ENCODE data around the gene TERT.
"Not testable (repeated sequence)": the region's sequence is repeated elsewhere in the genome, so short reads cannot be mapped to it uniquely, and the experiment has no call there.

The TERT gene

DNA sequence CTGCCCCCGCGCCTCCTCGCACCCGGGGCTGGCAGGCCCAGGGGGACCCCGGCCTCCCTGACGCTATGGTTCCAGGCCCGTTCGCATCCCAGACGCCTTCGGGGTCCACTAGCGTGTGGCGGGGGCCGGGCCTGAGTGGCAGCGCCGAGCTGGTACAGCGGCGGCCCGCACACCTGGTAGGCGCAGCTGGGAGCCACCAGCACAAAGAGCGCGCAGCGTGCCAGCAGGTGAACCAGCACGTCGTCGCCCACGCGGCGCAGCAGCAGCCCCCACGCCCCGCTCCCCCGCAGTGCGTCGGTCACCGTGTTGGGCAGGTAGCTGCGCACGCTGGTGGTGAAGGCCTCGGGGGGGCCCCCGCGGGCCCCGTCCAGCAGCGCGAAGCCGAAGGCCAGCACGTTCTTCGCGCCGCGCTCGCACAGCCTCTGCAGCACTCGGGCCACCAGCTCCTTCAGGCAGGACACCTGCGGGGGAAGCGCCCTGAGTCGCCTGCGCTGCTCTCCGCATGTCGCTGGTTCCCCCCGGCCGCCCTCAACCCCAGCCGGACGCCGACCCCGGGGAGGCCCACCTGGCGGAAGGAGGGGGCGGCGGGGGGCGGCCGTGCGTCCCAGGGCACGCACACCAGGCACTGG lies 548 bp downstream of the TERT start:
- no peak for DNase-seq (ENCODE audit: low spot score)

DNA sequence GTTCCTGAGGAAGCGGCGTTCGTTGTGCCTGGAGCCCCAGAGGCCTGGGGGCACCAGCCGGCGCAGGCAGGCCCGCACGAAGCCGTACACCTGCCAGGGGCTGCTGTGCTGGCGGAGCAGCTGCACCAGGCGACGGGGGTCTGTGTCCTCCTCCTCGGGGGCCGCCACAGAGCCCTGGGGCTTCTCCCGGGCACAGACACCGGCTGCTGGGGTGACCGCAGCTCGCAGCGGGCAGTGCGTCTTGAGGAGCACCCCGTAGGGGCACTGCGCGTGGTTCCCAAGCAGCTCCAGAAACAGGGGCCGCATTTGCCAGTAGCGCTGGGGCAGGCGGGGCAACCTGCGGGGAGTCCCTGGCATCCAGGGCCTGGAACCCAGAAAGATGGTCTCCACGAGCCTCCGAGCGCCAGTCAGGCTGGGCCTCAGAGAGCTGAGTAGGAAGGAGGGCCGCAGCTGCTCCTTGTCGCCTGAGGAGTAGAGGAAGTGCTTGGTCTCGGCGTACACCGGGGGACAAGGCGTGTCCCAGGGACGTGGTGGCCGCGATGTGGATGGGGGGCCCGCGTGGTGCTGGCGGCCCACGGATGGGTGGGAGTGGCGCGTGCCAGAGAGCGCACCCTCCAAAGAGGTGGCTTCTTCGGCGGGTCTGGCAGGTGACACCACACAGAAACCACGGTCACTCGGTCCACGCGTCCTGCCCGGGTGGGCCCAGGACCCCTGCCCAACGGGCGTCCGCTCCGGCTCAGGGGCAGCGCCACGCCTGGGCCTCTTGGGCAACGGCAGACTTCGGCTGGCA lies 1.3 kb downstream of the TERT start:
- DNase-seq (ENCODE audit: low spot score): no peak

DNA sequence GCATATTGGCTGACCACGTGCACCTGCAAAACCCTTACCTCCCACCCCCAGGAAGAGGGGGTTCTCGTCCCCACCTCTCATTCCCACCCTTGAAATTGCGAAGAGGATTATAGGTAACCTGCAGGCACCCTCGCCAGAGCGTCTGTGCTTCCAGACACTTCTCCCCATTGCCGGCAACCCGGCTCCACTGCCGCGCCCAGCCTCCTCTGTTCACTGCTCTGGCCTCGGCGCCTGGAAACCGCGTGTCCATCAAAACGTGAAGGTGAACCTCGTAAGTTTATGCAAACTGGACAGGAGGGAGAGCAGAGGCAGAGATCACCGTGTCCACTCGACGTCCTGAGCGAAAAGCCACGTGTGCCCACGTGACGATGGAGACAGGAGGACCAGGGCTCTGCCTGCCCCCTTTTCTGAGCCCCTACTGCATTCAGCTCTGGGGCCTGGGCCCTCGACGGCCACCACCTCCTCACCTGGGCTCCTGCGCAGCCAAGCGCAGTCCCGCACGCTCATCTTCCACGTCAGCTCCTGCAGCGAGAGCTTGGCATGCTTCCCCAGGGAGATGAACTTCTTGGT lies 1.9 kb downstream of the TERT start:
- no peak for DNase-seq (ENCODE audit: low spot score)

DNA sequence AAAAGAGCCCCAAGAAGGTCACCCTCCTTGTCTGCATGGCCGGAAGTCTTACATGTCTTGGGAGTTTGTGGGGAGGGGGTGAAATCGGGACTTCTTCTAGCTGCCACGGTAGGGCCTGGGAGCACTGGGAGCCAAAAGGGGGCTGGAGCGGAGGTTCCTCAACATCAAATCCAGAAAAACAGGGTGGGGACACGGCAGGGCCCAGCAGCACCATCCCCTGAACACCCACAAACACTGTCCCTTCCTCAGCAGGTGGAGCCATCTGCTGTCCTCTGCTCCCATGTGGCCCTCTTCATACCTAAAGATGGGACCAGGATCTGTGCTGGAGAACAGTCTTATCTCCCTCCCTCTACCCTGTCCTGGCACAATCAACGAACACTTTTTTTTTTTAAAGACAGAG lies 2.7 kb downstream of the TERT start:
- DNase-seq (ENCODE audit: low spot score): no peak

DNA sequence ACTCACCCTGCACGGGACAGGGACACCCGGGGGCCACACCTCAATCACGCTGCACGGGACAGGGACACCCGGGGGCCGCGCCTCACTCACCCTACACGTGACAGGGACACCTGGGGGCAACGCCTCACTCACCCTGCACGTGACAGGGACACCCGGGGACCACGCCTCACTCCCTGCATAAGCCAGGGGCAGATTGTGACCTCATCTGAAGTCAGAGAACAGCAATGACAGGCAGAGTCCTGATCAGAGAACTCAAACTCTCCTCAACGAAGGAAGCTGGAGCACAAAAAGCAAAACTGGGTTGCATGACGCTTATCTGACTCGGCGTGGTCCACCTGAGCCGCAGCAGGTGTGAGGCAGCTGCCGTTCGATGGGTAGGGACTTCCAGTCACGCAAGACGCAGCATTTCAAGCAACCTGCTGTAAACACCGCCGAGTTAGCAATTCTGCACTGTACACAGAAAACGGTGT lies 3.2 kb downstream of the TERT start:
- DNase-seq (ENCODE audit: low spot score): no peak

DNA sequence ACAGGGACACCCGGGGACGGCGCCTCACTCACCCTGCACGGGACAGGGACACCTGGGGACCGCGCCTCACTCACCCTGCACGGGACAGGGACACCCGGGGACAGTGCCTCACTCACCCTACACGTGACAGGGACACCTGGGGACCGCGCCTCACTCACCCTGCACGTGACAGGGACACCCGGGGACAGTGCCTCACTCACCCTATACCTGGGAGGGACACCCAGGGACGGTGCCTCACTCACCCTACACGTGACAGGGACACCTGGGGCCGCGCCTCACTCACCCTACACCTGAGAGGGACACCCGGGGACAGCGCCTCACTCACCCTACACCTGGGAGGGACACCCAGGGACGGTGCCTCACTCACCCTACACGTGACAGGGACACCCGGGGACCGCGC lies 3.9 kb downstream of the TERT start:
- not testable (repeated sequence) for DNase-seq (ENCODE audit: low spot score)

DNA sequence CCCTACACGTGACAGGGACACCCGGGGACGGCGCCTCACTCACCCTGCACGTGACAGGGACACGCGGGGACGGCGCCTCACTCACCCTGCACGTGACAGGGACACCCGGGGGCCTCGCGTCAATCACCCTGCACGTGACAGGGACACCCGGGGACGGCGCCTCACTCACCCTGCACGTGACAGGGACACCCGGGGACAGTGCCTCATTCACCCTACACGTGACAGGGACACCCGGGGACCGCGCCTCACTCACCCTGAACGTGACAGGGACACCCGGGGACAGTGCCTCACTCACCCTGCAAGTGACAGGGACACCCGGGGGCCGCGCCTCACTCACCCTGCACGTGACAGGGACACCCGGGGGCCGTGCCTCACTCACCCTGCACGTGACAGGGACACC lies 5.3 kb downstream of the TERT start:
- not testable (repeated sequence) for DNase-seq (ENCODE audit: low spot score)

DNA sequence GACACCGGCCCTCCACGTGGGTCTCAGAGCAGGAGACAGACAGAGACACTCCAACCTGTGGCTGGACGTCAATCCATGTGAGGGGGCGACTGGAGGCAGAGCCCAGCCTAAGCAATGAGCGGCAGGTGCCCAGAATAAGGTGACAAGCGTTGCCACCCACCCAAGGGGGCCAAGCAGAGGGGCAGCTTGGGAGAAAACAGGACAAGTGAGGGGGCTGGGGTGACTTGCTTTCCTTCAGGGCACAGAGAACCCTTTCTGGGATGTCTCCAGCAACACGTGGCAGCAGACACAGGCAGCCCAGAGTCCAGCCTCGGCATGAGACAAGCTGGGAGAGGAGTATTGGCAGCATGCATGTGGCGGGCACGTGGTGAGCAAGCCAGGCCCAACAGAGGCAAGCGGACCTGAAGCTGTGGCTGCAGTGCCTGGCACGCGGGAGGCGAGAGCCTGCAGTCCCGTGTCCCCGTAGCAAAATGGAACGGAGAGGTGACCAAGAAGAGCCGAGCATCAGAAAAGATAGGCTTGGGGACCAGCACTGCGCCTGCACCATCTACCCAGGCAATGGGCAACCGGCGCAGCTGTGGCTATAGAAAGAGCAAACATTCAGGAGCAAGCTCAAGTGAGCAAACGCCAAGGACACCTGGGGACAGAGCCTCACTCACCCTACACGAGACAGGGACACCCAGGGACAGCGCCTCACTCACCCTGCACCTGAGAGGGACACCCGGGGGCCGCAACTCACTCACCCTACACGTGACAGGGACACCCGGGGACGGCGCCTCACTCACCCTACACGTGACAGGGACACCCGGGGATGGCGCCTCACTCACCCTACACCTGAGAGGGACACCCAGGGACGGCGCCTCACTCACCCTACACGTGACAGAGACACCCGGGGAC lies 6.2 kb downstream of the TERT start:
- no peak for DNase-seq (ENCODE audit: low spot score)

DNA sequence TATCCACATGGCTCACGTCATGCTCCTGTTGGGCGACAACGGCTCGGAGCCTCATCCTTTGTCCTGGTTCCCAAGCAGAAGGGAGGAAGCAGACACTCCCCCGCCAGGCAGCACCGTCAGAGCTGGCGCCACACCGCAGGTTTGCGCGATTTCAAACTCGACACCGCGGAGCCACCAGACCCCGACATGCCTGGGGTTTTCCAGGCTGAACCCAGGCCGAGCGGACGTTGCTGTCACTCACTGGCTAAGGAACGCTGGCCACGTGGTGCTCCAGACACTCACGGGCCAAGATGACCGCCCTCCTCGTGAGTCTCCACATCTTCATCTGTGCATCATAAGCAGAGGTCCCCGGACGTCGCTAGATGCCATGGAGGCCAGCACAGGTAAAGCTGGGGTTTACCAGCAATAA lies 9.0 kb downstream of the TERT start:
- no peak for DNase-seq (ENCODE audit: low spot score)

DNA sequence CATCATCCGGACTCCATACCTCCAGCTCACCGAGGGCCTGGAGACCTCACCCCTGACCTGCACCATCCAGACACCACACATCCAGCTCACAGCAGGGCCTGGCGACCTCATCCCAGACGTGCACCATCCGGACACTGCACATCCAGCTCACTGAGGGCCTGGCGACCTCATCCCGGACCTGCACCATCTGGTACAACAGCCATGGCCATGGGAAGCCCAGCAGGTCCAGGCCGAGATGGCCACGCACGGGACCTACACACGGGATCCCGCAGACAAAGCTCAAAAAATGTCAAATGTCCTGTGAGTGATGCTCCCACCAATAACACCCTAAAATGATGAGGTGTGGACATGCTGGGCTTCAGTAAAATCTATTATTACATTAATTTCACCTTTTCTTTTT lies 9.7 kb downstream of the TERT start:
- DNase-seq (ENCODE audit: low spot score): no peak

DNA sequence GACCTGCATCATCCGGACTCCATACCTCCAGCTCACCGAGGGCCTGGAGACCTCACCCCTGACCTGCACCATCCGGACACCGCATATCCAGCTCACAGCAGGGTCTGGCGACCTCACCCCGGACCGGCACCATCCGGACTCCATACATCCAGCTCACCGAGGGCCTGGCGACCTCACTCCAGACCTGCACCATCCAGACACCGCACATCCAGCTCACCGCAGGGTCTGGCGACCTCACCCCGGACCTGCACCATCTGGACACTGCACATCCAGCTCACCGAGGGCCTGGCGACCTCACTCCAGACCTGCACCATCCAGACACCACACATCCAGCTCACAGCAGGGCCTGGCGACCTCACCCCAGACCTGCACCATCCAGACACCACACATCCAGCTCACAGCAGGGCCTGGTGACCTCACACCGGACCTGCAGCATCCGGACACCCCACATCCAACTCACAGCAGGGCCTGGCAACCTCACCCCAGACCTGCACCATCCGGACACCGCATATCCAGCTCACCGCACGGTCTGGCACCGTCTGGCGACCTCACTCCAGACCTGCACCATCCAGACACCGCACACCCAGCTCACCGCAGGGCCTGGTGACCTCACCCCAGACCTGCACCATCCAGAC lies 10.4 kb downstream of the TERT start:
- not testable (repeated sequence) for DNase-seq (ENCODE audit: low spot score)

DNA sequence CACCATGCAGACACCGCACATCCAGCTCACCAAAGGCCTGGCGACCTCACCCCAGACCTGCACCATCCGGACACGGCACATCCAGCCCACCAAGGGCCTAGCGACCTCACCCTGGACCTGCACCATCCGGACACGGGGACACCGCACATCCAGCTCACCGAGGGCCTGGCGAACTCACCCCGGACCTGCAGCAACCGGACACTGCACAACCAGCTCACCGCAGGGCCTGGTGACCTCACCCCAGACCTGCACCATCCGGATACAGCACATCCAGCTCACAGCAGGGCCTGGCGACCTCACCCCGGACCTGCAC lies 11.2 kb downstream of the TERT start:
- DNase-seq (ENCODE audit: low spot score): not testable (repeated sequence)

DNA sequence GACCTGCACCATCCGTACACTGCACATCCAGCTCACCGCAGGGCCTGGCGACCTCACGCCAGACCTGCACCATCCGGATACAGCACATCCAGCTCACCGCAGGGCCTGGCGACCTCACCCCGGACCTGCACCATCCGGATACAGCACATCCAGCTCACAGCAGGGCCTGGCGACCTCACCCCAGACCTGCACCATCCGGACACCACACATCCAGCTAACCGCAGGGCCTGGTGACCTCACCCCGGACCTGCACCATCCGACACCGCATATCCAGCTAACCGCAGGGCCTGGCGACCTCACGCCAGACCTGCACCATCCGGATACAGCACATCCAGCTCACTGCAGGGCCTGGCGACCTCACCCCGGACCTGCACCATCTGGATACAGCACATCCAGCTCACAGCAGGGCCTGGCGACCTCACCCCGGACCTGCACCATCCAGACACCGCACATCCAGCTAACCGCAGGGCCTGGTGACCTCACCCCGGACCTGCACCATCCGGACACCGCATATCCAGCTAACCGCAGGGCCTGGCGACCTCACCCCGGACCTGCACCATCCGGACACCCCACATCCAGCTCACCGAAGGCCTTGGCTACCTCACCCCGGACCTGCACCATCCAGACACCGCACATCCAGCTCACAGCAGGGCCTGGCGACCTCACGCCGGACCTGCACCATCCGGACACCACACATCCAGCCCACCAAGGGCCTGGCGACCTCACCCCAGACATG lies 11.7 kb downstream of the TERT start:
- not testable (repeated sequence) for DNase-seq (ENCODE audit: low spot score)

DNA sequence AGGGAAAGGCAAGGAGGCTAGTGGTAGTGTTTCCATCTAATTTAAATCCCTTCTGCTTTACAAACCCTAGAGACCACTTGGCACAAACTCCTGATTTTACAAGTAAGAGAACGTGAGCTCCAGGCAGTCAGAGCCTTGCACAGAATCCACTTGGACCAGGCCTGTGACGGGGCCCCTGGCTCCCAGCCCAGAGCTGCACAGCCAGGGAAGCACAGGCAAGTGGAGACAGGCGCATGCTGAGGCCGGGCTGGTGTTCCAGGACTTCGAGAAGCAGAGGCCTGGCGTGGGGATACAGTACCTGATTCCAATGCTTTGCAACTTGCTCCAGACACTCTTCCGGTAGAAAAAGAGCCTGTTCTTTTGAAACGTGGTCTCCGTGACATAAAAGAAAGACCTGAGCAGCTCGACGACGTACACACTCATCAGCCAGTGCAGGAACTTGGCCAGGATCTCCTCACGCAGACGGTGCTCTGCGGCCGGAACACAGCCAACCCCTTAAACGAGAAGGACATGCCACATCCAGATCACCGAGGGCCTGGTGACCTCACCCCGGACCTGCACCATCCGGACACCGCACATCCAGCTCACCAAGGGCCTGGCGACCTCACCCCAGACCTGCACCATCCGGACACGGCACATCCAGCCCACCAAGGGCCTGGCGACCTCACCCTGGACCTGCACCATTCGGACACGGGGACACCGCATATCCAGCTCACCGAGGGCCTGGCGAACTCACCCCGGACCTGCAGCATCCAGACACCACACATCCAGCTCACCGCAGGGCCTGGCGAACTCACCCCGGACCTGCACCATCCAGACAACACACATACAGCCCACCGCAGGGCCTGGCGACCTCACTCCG lies 12.5 kb downstream of the TERT start:
- no peak for DNase-seq (ENCODE audit: low spot score)

DNA sequence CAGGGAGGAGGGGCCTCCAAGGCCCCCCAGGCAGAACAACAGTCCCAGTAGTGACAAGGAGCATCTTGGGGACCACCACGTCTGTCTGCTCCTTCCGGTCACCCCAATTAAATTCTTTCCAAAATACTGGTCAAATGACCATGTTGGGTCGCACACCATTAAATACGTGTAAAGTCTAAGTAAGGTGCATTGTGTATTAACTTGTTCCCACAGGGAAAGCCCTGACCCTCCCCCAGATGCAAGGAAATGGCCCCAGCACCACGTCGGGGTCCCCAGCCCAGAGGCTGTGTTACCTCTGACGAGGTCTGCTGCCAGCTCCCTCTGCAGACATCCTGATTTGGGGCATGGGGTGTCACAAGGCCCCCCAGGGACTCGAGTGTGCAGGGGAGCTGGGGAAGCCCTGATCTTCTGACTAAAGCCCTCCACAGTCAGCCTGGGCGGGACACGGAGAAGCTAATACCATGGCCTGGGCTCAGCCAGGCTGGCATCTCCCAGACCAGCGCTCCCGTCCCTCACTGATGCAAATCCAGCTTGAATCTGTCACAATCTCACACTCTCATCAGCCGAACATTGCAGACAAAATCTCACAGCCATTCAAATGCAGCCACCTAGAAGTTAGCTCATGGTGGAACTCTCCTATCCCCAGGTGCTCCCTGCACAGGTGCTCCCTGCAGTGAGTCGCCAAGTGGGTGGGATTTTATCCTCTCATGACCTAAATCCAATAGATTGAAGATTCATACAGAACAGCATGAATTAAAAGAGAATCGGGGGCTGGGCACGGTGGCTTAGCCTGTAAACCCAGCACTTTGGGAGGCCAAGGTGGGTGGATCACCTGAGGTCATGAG lies 13.6 kb downstream of the TERT start:
- DNase-seq (ENCODE audit: low spot score): no peak

DNA sequence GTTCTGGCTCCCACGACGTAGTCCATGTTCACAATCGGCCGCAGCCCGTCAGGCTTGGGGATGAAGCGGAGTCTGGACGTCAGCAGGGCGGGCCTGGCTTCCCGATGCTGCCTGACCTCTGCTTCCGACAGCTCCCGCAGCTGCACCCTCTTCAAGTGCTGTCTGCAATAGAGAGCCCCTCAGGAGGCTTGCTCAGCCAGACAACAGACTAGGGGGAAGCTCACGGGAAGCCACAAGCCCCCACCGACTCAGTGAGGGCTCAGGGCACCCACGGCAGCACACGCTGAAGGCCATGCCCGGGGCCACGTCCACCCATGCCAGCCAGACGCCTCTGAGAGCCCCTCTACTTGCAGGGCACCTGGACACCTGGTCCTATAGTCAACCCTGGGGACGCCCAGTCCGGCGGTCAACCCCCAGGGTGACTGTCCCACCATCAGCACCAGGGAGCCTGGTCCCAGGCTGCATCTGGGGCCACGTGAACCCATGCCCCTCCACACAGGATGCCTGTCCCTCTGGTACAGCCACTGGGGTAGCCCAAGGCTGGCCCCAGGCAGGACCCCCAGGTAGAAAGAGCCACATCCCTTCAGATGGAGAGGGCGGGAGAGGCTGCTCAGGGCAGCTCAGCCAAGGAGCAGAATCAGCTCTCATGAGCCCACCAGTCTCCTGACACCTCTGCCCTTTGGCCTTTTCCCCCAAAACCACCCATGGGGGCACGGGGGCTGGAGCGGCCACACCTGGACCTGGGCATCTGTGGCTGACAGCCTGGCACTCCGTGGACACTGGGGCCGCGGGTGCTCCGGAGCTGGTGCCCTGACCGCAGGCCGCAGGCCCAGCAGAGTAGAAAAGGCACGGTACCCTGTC lies 14.5 kb downstream of the TERT start:
- DNase-seq (ENCODE audit: low spot score): no peak

DNA sequence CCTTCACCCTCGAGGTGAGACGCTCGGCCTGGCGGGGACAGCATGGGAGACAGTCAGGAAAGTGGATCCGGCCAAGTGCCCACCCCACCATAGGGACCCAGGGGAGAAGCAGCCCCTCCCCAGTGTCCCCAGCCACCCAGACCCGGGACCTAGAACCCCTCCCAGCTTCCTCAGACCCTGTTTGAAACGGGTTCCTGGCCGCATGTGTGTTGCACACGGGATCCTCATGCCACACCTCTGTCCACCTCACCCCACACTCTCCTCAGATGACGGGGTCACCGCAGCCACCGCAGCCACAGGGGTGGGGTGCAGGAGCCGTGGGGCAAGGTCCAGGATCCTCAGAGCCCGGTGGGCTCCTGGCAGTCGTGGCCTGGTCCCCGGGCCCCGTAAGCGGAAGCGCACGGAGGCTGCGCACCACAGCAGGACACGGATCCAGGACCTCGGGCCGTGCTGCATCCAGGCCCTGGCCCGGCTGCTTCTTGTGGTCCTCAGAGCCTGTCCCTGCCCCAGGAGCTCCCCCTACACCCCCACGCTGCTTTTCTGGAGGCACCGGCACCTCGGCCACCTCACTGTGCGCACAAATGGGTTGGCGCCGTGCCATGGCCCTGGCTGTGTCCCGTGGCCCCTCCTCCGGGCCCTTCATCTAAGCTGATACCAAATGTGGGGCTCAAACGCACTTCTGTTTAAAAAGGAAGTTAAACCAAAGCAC lies 15.3 kb downstream of the TERT start:
- DNase-seq (ENCODE audit: low spot score): no peak
